GM12873 (cell line): Measurements from ENCODE around the gene ZNF616.

ENCODE experiments used
- CTCF ChIP-seq: IDR thresholded peaks from 2 replicates; pipeline ENCODE4 v1.5.1; 2012; ENCODE audit warnings: low read depth, mild to moderate bottlenecking, moderate library complexity, low read length, control low read depth; ENCODE audit not compliant: insufficient read depth; ENCODE audit errors: missing control alignments

ZNF616 gene

GRCh38 chr19:52170863-52171320 lies 31.2 kb upstream of the ZNF616 start:
- no peak for TF ChIP-seq CTCF

GRCh38 chr19:52170304-52170703 lies 30.6 kb upstream of the ZNF616 start:
- no peak for TF ChIP-seq CTCF

GRCh38 chr19:52155596-52156359 lies 16.0 kb upstream of the ZNF616 start:
- TF ChIP-seq CTCF = no peak

- no peak for TF ChIP-seq CTCF
These were observed 8.5 kb upstream of the ZNF616 start for GRCh38 chr19:52148256-52148655.

GRCh38 chr19:52142001-52142595 lies 2.4 kb upstream of the ZNF616 start:
- no peak for TF ChIP-seq CTCF

GRCh38 chr19:52141203-52141602 lies 1.5 kb upstream of the ZNF616 start:
- no peak for TF ChIP-seq CTCF

GRCh38 chr19:52140032-52140710 lies 433 bp upstream of the ZNF616 start:
- TF ChIP-seq CTCF = no peak
